GM06990 (cell line): ENCODE measurements around the gene RTRAF.

Experiments
- DNase-seq: peaks from one replicate; pipeline ENCODE4 v3.0.0-alpha.2; 2011; ENCODE audit not compliant: insufficient read length; ENCODE audit errors: extremely low read depth
- H3K27me3 ChIP-seq: replicated peaks from 2 replicates; pipeline ENCODE4 v1.6.0; 2011; ENCODE audit warnings: low read length; ENCODE audit not compliant: control insufficient read depth, insufficient read depth
- H3K36me3 ChIP-seq: 2 replicates; pipeline ENCODE4 v1.5.1; 2011; ENCODE audit warnings: low read length; ENCODE audit not compliant: control insufficient read depth, insufficient read depth
- H3K4me3 ChIP-seq: replicated peaks from 2 replicates; pipeline ENCODE4 v1.5.1; 2011; ENCODE audit warnings: low read depth, mild to moderate bottlenecking, control low read depth, low read length
- TF ChIP-seq, protein P1 (sequence below): IDR thresholded peaks from 2 replicates; pipeline ENCODE4 v1.5.1; 2011; ENCODE audit warnings: low read length, control low read depth, mild to moderate bottlenecking, inconsistent platforms; ENCODE audit not compliant: insufficient read depth, poor library complexity, severe bottlenecking

Gene RTRAF

DNA sequence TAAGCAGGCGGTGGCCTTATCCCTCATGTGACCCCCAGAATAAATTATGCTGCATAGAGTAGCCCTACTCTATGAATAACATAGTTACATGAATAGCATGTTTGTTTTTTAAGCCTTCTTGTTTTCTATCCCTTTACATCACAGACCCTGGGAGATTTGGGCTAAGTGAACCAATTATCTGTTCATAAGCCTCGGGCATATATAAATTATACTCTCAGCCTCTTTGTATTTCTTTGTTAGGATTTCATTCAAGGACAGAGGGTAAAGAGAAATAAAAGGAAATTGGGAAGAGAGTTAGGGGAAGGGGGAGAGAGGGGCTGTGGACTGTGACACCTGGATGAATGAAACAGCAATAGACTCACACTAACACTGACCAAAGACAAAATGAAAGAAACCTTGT lies 35.3 kb upstream of the RTRAF start:
- no peak for DNase-seq
- Histone ChIP-seq H3K36me3 (peaks cover 6% of the 10 kb centered on the region), H3K4me3 (no peak overlapping the region), H3K27me3 (no peaks in the 10 kb centered on the region)
- TF ChIP-seq, protein P1, sequence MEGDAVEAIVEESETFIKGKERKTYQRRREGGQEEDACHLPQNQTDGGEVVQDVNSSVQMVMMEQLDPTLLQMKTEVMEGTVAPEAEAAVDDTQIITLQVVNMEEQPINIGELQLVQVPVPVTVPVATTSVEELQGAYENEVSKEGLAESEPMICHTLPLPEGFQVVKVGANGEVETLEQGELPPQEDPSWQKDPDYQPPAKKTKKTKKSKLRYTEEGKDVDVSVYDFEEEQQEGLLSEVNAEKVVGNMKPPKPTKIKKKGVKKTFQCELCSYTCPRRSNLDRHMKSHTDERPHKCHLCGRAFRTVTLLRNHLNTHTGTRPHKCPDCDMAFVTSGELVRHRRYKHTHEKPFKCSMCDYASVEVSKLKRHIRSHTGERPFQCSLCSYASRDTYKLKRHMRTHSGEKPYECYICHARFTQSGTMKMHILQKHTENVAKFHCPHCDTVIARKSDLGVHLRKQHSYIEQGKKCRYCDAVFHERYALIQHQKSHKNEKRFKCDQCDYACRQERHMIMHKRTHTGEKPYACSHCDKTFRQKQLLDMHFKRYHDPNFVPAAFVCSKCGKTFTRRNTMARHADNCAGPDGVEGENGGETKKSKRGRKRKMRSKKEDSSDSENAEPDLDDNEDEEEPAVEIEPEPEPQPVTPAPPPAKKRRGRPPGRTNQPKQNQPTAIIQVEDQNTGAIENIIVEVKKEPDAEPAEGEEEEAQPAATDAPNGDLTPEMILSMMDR, result no peak

DNA sequence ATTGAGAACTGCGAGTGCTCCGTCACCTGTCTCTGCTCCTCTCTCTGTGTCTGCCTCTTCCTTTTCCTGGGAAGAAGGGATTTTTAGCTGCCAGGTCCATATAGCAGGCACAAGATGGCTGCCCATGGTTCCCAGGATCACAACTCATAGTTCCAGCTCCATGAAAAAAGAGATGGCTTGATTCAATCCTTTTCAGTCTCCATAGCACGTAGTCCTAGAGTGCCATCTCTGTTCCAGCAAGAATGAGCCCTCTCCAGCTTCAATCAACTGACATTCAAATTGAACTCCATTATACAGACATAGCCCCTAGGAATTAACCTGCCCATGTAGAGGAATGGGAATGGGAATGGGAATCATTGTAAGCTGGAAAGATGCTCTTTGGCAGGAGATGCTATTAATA lies 34.7 kb upstream of the RTRAF start:
- peaks cover 6% of the 10 kb centered on the region for H3K36me3 ChIP-seq
- TF ChIP-seq, protein P1, result no peak
- DNase-seq, result no peak
- H3K4me3 ChIP-seq, result no peak overlapping the region
- H3K27me3 ChIP-seq, result no peaks in the 10 kb centered on the region

DNA sequence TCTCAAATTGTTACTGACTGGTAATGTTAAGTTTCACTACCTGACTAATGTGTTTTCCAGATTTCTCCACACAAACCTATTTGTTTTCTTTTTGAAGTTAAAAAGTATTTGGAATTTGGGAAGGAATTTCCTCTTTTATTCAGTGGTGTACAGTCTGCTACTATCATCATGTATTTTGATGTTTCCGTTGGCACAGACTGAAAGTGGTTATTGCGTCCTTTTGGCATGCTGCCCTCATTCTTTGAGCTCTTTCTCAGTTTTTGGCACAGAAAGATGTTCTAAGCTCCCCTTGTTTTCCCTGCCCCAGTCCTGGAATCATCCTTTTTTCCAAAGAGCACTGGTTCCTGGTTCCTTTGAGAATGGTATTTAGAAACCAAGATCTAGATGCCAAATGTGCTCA lies 31.4 kb upstream of the RTRAF start:
- Histone ChIP-seq H3K27me3 (no peaks in the 10 kb centered on the region), H3K4me3 (no peak overlapping the region), H3K36me3 (peaks cover 5% of the 10 kb centered on the region)
- DNase-seq, result no peak
- TF ChIP-seq, protein P1, result no peak

DNA sequence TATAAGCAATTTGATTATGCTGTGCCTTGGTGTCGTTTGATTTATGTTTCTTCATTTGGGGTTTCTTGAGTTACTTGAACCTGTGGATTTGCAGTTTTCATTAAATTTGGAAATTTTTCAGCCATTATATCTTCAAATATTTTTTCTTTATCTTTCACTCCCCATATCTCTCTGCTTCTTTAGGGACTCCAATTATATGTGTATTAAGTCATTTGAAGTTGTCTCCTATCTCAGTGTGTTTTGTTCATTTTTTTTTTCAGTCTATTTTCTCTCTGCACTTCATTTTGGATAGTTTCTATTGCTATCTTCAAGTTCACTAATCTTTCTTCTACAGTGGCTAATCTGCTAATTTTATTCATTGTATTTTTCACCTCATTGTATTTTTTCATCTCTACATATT lies 29.4 kb upstream of the RTRAF start:
- peaks cover 2% of the 10 kb centered on the region for H3K36me3 ChIP-seq
- no peaks in the 10 kb centered on the region for H3K27me3 ChIP-seq
- H3K4me3 ChIP-seq, result no peak overlapping the region
- DNase-seq, result no peak
- TF ChIP-seq, protein P1, result no peak

DNA sequence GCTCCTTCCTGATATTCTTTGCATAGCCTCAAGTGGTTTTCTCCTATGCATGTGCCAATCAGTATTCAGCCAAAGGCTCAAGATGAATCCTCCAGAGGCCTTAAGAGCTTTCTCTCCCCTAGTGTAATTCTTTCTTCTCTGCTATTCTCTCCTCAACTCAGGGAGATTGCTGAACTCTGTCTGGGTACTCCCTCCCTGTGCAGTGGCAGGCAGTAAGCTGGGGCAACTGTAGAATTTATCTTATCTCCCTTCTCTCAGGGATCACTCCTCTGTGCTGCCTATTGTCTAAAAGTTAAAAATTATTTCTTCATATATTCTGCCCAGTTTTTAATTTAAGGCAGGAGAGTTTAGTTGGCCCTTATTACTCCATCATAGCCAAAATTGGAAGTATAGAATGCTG lies 28.5 kb upstream of the RTRAF start:
- Histone ChIP-seq H3K36me3 (peaks cover 2% of the 10 kb centered on the region), H3K27me3 (no peaks in the 10 kb centered on the region), H3K4me3 (no peak overlapping the region)
- DNase-seq, result no peak
- TF ChIP-seq, protein P1, result no peak

DNA sequence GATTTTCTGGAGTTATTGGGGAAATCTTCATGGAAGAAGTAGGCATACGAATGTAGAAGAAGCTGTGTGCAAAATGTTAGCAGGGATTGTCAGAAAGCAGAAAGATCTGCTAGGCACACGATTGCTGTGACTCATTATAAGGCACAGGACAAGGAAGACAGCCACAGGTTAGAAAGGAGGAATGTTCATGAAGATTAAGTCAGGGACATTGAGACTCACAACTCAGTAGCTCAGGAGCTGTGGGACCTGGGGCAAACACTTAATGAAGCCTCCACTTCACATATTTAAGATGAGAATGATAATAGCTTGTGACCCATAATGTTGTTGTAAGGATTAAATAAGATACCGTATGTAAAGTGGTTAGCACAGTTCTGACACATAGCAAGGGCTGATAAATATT lies 26.6 kb upstream of the RTRAF start:
- DNase-seq, result no peak
- Histone ChIP-seq H3K36me3 (no peaks in the 10 kb centered on the region; the same call in 1 of the 2 replicates), H3K27me3 (no peaks in the 10 kb centered on the region), H3K4me3 (no peak overlapping the region)
- TF ChIP-seq, protein P1, result no peak
